Ovary (tissue), 9 donors: ENCODE data around the gene GLCCI1. TPM values are rescaled to one million over a fixed set of nuclear protein-coding genes. Genes with fewer than 3 reads are reported as not detected.
"Not testable (repeated sequence)": the region's sequence is repeated elsewhere in the genome, so short reads cannot be mapped to it uniquely, and the experiment has no call there.

Experiments used
- DNase-seq, 5 donors: peaks; one replicate each; pipeline ENCODE4 v3.0.0-alpha.2; 2019 to 2020
- H3K27ac ChIP-seq, 2 donors: fragments of 200-600 bp; one replicate each; pipeline versions ENCODE4 v1.5.1 to v1.8.0; 2019 to 2022
- H3K27me3 ChIP-seq: fragments of 200-600 bp; one replicate; pipeline ENCODE4 v1.8.0; 2022
- H3K36me3 ChIP-seq: fragments of 200-600 bp; sonication (generic); one replicate; pipeline ENCODE4 v1.5.1; 2019
- H3K4me1 ChIP-seq: one replicate; pipeline ENCODE4 v1.8.1; 2013; ENCODE audit warnings: mild to moderate bottlenecking, moderate library complexity; ENCODE audit not compliant: insufficient read depth
- H3K4me3 ChIP-seq: fragments of 200-600 bp; sonication (generic); one replicate; pipeline ENCODE4 v1.5.1; 2017
- H3K9me3 ChIP-seq, 2 donors: fragments of 200-600 bp in 1 of 2; sonication (generic) in 1 of 2; one replicate each; pipeline versions ENCODE4 v1.5.1 to v1.8.1; 2013 to 2019; ENCODE audit warnings: mild to moderate bottlenecking in 1 of 2, moderate library complexity in 1 of 2
- CTCF ChIP-seq, 3 donors: fragments of 450-650 bp in 2 of 3; fragments of 200-600 bp in 1 of 3; IDR thresholded peaks; one replicate each; pipeline versions ENCODE4 v1.5.1 to v1.8.0; 2016 to 2022; ENCODE audit warnings: antibody characterized with exemption in 3 of 3, mild to moderate bottlenecking in 1 of 3
- EP300 ChIP-seq: sonication (generic); formaldehyde crosslinking; IDR thresholded peaks from one replicate; pipeline ENCODE4 v1.6.1; 2017; ENCODE audit warnings: antibody characterized with exemption
- POLR2A ChIP-seq: fragments of 450-650 bp; IDR thresholded peaks from one replicate; pipeline ENCODE4 v1.6.1; 2017; ENCODE audit warnings: antibody characterized with exemption, mild to moderate bottlenecking, moderate library complexity
- WGBS, 3 donors: extraction: QIAGEN DNeasy Blood & Tissue Kit in 1 of 3; methylation state at CpG; one replicate each; pipeline versions ENCODE4 v1.1.5 to v1.1.7; 2013 to 2017; 5-methylcytosine and 5-hydroxymethylcytosine counted together
- intact Hi-C, 4 donors: fragments of 100-400 bp; cut with DNase I; formaldehyde crosslinking; loops; one replicate each; pipeline versions ENCODE4 v1.11.0 to v1.15.1; 2022 to 2023
- polyA plus RNA-seq, 2 donors: library from polyadenylated mRNA; stranded (reverse); fragments of 200-250 nt in 1 of 2; fragments of 350-450 nt in 1 of 2; fragmentation: Illumina TruSeq in 1 of 2; extraction: RNeasy Lipid Tissue Mini Kit (QIAGEN cat#74804) in 1 of 2; gene quantifications; one replicate each; pipeline ENCODE4 v1.2.3, GENCODE V29; 2013 to 2014
- total RNA-seq, 7 donors: library from RNA; depleted of rRNA in 2 of 7; stranded (reverse); fragments of >200 nt in 2 of 7; fragmentation: NEBNext Ultra II Directional in 3 of 7; extraction: Animal tissue kit (Norgen Biotek cat#: 25700) in 3 of 7; gene quantifications; one replicate each; pipeline versions ENCODE4 v1.1.0 to v1.2.4, GENCODE V29; 2016 to 2023
- donor health status: DM: no; HTN: no; CAD: no; lungs with moderate emphysema.
- donor health status: DM: no; HTN: no; CAD: no.
- donor health status: Bipolar disorder and iron deficiency.
- donor health status: DM: yes; HTN: yes; CAD: no.
- donor health status: DM: no; HTN: no; CAD: no.
- donor health status: DM: yes; HTN: yes; CAD: no.

GLCCI1 gene
- total and polyA plus RNA-seq, 9 donors = 6.2 to 12.7 (median 9.9) TPM

DNA sequence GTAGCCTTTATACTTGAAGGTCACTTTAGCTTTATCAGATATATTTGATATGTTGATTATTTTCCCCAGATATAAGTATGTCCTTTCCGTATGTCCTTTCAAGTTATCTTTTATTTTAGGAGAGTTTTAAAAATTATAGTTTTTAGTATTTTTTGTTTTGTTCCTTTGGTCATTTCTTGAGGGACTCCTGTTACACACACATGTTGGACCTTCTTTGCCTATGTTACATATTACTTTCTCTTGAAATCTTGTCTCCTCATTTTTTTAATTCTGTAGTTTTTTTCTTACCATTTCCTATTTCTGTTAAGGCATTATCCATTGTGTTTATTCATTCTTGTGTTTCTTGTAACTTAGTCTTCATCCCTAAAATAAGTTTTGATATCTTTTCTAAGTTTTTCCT, 23.9 kb downstream of the GLCCI1 start:
- intact Hi-C loops = no loop called here
- Histone ChIP-seq H3K27ac (no peak overlapping the region), H3K4me3 (no peak overlapping the region), H3K9me3 (no peaks in the 10 kb centered on the region), H3K27me3 (no peaks in the 10 kb centered on the region), H3K36me3 (no peaks in the 10 kb centered on the region), H3K4me1 (no peaks in the 10 kb centered on the region)
- no peak for TF ChIP-seq POLR2A
- no peak for TF ChIP-seq CTCF (IDR thresholded peaks at IDR 0.05)
- no peak for TF ChIP-seq EP300
- no peak for DNase-seq
- WGBS, 3 donors = 94 to 97% (median 96%) methylated on average over 1 of the region's 1 CpG

DNA sequence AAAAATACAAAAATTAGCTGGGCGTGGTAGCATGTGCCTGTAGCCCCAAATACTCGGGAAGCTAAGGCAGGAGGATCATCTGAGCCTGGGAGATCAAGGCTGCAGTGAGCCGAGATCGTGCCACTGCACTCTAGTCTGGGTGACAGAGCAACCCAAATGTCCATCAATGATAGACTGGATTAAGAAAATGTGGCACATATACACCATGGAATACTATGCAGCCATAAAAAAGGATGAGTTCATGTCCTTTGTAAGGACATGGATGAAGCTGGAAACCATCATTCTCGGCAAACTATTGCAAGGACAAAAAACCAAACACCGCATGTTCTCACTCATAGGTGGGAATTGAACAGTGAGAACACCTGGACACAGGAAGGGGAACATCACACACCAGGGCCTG, 26.8 kb downstream of the GLCCI1 start:
- H3K4me3 ChIP-seq, H3K4me1 ChIP-seq, H3K27me3 ChIP-seq, H3K9me3 ChIP-seq, DNase-seq, H3K36me3 ChIP-seq, H3K27ac ChIP-seq, intact Hi-C loops: not testable (repeated sequence)
- WGBS, 3 donors = 96 to 98% (median 97%) methylated on average over 6 of the region's 6 CpGs

- H3K9me3 ChIP-seq = no peaks in the 10 kb centered on the region
- intact Hi-C loops = no loop called here
- no peaks in the 10 kb centered on the region for H3K4me1 ChIP-seq
- no peak overlapping the region for H3K27ac ChIP-seq
- no peaks in the 10 kb centered on the region for H3K36me3 ChIP-seq
- H3K4me3 ChIP-seq = no peak overlapping the region
- no peak for DNase-seq
- H3K27me3 ChIP-seq = no peaks in the 10 kb centered on the region
- TF ChIP-seq POLR2A (no peak), CTCF (IDR thresholded peaks at IDR 0.05) (no peak), EP300 (no peak)
Observed at GRCh38 chr7:7996568-7996967, 28.0 kb downstream of the GLCCI1 start.

DNA sequence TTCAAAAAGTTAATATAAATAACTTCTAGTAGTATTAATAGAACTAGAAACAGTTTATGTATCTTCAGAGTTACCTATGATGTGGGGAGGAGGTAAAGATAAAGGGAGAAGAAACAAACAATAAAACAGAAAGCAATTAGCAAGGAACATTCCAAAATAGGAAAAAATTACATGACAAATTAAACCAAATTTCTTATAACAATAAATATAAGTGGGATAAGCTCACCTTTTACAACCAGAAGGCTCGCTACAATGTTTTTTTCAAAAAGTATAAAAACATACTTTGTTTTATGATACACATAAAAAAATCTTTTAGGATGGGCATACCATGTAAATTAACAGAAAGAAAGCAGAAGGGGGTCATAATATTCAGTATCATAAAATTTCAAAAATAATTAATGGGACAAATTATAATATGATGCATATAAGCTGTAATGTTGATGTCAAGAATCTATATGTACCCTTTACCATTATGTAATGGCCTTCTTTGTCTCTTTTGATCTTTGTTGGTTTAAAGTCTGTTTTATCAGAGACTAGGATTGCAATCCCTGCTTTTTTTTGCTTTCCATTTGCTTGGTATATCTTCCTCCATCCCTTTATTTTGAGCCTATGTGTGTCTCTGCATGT, 31.8 kb downstream of the GLCCI1 start:
- 42 to 92% (median 56%) methylated on average over 1 of the region's 1 CpG for WGBS, 3 donors
- H3K4me1 ChIP-seq = no peaks in the 10 kb centered on the region
- DNase-seq = no peak
- H3K36me3 ChIP-seq = no peaks in the 10 kb centered on the region
- H3K27me3 ChIP-seq = no peaks in the 10 kb centered on the region
- H3K27ac ChIP-seq = no peak overlapping the region
- TF ChIP-seq POLR2A = no peak
- no peak for TF ChIP-seq EP300
- no peak for TF ChIP-seq CTCF (IDR thresholded peaks at IDR 0.05)
- no peak overlapping the region for H3K4me3 ChIP-seq
- intact Hi-C loops = no loop called here
- no peaks in the 10 kb centered on the region for H3K9me3 ChIP-seq

GRCh38 chr7:8003077-8003476, 34.5 kb downstream of the GLCCI1 start:
- no peak overlapping the region for H3K4me3 ChIP-seq
- H3K4me1 ChIP-seq = no peaks in the 10 kb centered on the region
- DNase-seq = no peak
- H3K27ac ChIP-seq = no peak overlapping the region
- no peaks in the 10 kb centered on the region for H3K9me3 ChIP-seq
- no peaks in the 10 kb centered on the region for H3K27me3 ChIP-seq
- 80 to 97% (median 81%) methylated on average over 3 of the region's 3 CpGs for WGBS, 3 donors
- intact Hi-C loops = no loop called here
- TF ChIP-seq POLR2A (no peak), CTCF (IDR thresholded peaks at IDR 0.05) (no peak), EP300 (no peak)
- no peaks in the 10 kb centered on the region for H3K36me3 ChIP-seq
